DOHH2 (cell line): ENCODE data around the gene HEATR5A.

Source experiments
- EZH2phosphoT487 ChIP-seq: fragments of 200-600 bp; sonication (generic); IDR thresholded peaks from 2 replicates; pipeline ENCODE4 v1.6.1; 2017; ENCODE audit warnings: borderline replicate concordance, mild to moderate bottlenecking, antibody characterized with exemption, low read length, moderate library complexity, mixed read lengths
- TF ChIP-seq, protein P1 (sequence below): fragments of 200-600 bp; sonication (generic); IDR thresholded peaks from one replicate; pipeline ENCODE4 v1.5.1; 2014; ENCODE audit warnings: antibody characterized with exemption, mild to moderate bottlenecking, low read depth, low read length; ENCODE audit not compliant: poor library complexity, severe bottlenecking

DNA sequence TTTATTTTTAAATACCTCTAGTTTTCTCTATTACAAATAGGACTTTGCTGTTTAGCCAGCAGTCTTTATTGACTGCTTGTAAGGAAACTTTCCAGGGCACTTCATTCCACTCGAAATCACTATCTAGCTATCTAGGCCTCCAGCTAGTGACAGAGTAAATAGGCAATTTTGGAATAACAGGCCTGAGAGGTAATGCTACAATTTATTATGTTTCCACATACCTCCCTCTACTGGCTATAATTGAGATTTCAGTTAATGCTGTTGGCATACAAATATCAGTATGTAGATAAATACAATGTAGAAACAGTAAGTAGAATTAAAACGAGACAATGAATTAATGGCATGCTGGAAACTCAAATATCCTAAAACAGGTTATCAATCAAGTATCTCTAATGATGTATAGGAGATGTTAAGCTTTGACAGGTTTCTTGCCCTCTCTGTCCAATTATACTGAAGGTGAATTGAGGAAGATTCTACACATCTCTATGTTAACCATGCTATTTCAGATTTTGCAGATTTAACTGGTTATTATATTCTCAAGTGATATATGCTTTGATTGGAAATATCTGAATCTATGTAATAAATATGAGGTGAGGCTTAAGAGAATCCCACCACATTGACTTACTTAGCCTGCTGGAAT is 29.7 kb upstream of the HEATR5A start:
- TF ChIP-seq, protein P1, sequence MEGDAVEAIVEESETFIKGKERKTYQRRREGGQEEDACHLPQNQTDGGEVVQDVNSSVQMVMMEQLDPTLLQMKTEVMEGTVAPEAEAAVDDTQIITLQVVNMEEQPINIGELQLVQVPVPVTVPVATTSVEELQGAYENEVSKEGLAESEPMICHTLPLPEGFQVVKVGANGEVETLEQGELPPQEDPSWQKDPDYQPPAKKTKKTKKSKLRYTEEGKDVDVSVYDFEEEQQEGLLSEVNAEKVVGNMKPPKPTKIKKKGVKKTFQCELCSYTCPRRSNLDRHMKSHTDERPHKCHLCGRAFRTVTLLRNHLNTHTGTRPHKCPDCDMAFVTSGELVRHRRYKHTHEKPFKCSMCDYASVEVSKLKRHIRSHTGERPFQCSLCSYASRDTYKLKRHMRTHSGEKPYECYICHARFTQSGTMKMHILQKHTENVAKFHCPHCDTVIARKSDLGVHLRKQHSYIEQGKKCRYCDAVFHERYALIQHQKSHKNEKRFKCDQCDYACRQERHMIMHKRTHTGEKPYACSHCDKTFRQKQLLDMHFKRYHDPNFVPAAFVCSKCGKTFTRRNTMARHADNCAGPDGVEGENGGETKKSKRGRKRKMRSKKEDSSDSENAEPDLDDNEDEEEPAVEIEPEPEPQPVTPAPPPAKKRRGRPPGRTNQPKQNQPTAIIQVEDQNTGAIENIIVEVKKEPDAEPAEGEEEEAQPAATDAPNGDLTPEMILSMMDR: peak; percentile 71
- TF ChIP-seq EZH2phosphoT487: no peak
